ENCODE results near the gene CFAP58.

CFAP58 gene

DNA sequence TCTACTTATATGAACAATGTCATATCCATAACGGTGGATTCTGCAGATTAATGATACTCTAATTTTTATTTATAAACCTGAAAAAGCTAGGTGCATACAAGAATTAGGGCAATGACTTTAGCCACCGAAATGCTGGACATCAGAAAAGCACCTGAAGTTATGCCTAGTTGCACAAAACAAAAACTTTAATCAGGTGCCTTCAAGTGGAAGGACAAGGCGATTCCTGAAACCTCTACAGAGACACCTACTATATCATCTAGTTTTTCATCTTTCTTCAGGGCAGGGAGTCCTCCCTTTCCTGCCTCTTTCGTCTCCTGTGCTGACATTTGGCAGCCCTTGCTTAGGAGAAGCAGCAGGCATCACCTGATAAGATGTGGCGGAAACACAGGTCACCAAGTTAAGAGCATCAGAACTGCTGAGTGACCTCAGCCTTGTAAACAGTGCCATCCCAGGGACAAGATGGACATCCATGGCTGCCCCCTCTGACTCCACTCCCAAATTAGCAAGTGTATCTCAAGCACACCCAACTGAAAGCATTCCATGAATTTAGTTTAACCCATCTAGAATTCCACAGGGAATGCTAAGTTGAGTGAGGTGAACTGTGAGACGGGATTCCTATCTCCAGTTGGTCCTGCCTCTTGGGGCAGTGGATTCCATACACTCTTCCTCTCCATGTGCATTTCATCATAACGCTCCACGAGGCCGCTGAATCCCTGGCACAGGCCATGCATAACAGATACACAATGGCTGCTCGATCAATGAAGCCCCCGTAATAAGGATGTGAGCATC is 21.2 kb upstream of the CFAP58 start:
- DNase-seq (ENCODE audit: low read depth), result peak; percentile 33
- TF ChIP-seq, protein P1, sequence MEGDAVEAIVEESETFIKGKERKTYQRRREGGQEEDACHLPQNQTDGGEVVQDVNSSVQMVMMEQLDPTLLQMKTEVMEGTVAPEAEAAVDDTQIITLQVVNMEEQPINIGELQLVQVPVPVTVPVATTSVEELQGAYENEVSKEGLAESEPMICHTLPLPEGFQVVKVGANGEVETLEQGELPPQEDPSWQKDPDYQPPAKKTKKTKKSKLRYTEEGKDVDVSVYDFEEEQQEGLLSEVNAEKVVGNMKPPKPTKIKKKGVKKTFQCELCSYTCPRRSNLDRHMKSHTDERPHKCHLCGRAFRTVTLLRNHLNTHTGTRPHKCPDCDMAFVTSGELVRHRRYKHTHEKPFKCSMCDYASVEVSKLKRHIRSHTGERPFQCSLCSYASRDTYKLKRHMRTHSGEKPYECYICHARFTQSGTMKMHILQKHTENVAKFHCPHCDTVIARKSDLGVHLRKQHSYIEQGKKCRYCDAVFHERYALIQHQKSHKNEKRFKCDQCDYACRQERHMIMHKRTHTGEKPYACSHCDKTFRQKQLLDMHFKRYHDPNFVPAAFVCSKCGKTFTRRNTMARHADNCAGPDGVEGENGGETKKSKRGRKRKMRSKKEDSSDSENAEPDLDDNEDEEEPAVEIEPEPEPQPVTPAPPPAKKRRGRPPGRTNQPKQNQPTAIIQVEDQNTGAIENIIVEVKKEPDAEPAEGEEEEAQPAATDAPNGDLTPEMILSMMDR (conservative IDR thresholded peaks at IDR 0.05; ENCODE audit: low read length), result no peak
- no peak overlapping the region for H3K4me3 ChIP-seq (ENCODE audit: low read length)

- H3K4me3 ChIP-seq (ENCODE audit: low read length), result no peak overlapping the region
- no peak for DNase-seq (ENCODE audit: low read depth)
- TF ChIP-seq, protein P1 (conservative IDR thresholded peaks at IDR 0.05; ENCODE audit: low read length), result no peak
Observed at GRCh38 chr10:104333032-104333727, 20.5 kb upstream of the CFAP58 start.

DNA sequence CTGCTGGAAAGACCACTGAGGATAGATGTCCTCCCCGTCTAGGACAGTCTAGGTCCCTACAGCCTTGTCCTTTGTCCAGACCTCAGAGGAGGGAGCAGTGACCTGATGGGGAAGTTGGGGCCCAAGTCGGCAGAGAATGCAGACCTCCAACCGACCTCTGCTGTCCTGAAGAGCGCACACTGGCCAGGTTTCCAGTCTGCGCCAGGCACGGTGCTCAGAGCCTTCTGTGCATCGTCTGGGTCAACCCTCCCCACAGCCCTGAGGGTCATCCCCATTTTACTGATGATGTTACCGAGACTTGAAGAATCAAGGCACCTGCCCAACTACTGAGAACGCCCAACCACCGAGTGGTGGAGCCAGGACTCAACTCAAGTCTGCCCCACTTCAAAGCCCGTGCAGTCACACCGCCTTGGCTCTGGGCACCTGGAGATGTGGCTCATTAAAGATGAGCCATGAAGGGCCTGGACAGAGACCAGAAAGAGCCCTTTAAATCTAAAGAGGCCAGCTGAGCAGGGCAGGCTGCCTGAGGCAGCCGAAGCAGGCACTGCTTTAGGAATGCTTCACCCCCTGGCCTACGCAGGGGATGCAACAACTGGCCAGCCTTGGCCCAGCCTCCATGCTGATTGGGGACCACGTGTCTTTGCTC is 19.8 kb upstream of the CFAP58 start:
- TF ChIP-seq, protein P1 (conservative IDR thresholded peaks at IDR 0.05; ENCODE audit: low read length), result no peak
- no peak overlapping the region for H3K4me3 ChIP-seq (ENCODE audit: low read length)
- no peak for DNase-seq (ENCODE audit: low read depth)

- DNase-seq (ENCODE audit: low read depth), result no peak
- TF ChIP-seq, protein P1 (conservative IDR thresholded peaks at IDR 0.05; ENCODE audit: low read length), result no peak
- no peak overlapping the region for H3K4me3 ChIP-seq (ENCODE audit: low read length)
Observed at GRCh38 chr10:104334561-104334960, 19.1 kb upstream of the CFAP58 start.

DNA sequence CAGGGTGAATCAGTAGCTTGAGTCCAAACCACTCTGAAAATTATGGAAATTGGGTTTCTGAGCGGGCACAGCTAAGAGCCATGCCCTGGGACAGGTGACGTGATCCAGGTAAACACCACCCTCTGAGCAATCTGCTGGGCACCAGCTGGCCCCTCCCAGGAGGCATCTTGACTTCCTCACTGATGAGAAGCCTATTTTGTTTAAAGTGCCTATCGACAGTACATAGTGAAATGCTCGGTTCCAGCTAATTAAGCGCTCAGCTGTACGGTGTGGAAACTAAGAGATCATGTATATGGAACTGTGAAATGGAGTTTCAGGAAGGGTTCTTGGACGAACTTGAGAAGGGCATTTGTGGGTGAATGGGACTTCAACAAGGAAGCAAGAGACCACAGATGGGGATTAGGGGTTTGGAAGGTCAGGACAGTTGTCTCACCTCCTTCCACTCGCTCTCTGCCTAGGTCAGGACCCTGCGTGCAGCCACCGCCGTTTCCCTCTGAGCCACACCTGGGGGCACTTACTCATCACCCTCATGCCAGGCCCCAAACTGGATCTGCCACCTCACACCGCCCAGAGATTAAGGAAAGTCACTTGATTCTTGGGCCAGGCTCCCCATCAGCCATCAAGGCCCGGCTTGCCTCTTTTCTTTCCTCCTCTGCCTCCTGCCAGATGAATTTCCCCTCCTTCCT is 18.5 kb upstream of the CFAP58 start:
- no peak overlapping the region for H3K4me3 ChIP-seq (ENCODE audit: low read length)
- TF ChIP-seq, protein P1 (conservative IDR thresholded peaks at IDR 0.05; ENCODE audit: low read length), result no peak

DNA sequence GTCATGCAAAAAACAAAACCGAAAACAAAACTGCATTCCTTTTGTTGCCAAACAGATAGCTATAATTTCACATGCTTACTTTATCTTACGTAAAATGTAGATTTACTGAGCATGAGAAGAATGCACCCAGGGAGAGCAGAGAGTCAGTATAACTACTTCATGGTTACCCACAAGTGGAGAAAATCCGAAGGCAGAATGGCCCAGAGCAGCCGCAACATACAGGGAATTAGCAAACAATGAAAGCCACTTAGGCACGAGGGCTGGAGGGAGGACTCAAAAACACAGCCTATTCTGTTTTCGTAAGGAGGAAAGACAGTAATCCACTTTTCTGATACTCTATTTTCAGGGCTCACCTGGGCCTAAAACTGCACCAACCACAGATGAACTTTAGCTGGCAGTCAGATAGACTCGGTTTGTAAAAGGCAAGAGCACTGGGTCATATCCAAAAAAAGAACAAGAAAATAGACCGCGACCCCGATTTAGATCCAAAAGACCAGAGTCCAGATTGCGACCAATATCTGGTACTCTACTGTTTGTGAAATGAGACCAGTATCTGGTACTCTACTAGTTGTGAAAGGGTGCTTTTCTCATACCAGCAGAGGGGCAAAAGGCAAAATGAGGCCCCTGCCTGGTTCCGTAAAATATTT is 16.7 kb upstream of the CFAP58 start:
- peak; percentile 93 for DNase-seq (ENCODE audit: low read depth)
- H3K4me3 ChIP-seq (ENCODE audit: low read length), result peak overlapping the region; percentile 93
- TF ChIP-seq, protein P1 (conservative IDR thresholded peaks at IDR 0.05; ENCODE audit: low read length), result no peak

More for the DNA sequence above, 18.5 kb upstream of the CFAP58 start:
- DNase-seq (ENCODE audit: low read depth), result no peak
